WTC11 (cell line): Measurements from ENCODE around the gene TRIM59. TPM values are rescaled to one million over a fixed set of nuclear protein-coding genes. Genes with fewer than 3 reads are reported as not detected.

Source experiments
- ATAC-seq: fragments of 200-7000 bp; cut with Tn5 transposase; 2 replicates; pipeline ENCODE4 v1.10.0; 2021; ENCODE audit warnings: mild to moderate bottlenecking, moderate library complexity
- CTCF ChIA-PET: fragments of 300-600 bp; sonication (Branson Sonifier 250); formaldehyde crosslinking; loops from one replicate; lab custom pipeline; 2021; ENCODE audit warnings: antibody characterized with exemption; lab: Charles Lee
- POLR2A ChIA-PET: fragments of 350-600 bp; sonication (Branson Sonifier 250); formaldehyde crosslinking; loops from one replicate; lab custom pipeline; 2021; ENCODE audit warnings: antibody characterized with exemption; lab: Charles Lee
- DNase-seq: peaks from one replicate; pipeline ENCODE4 v3.0.0; 2021; ENCODE audit warnings: low spot score
- H3K27ac Mint-ChIP-seq: 2 replicates; pipeline ENCODE4 v1.8.0; 2021; ENCODE audit warnings: mixed read lengths
- H3K27me3 Mint-ChIP-seq: 2 replicates; pipeline ENCODE4 v1.8.0; 2021; ENCODE audit warnings: low read depth, mild to moderate bottlenecking, moderate library complexity, mixed read lengths
- H3K36me3 Mint-ChIP-seq: 2 replicates; pipeline ENCODE4 v1.8.0; 2021; ENCODE audit warnings: mixed read lengths
- H3K4me1 Mint-ChIP-seq: 2 replicates; pipeline ENCODE4 v1.8.0; 2022; ENCODE audit warnings: mixed read lengths
- H3K4me3 Mint-ChIP-seq: 2 replicates; pipeline ENCODE4 v1.8.0; 2021; ENCODE audit warnings: mild to moderate bottlenecking, moderate library complexity, mixed read lengths
- H3K9me3 Mint-ChIP-seq: 2 replicates; pipeline ENCODE4 v1.8.0; 2021; ENCODE audit warnings: mixed read lengths
- CREB1 ChIP-seq: sonication (generic); formaldehyde crosslinking; IDR thresholded peaks from 2 replicates; pipeline ENCODE4 v1.8.0; 2023; ENCODE audit warnings: mild to moderate bottlenecking, missing genetic modification reagents
- CREM ChIP-seq: sonication (generic); formaldehyde crosslinking; IDR thresholded peaks from 2 replicates; pipeline ENCODE4 v1.8.1; 2022; ENCODE audit warnings: mild to moderate bottlenecking, missing genetic modification reagents, moderate library complexity
- GRHL2 ChIP-seq: fragments of 250-450 bp; sonication (Bioruptor Pico); IDR thresholded peaks from 2 replicates; pipeline ENCODE4 v1.8.0; 2022; ENCODE audit warnings: mild to moderate bottlenecking, moderate library complexity; ENCODE audit not compliant: insufficient replicate concordance, severe bottlenecking
- NFATC4 ChIP-seq: fragments of 250-450 bp; sonication (Bioruptor Pico); IDR thresholded peaks from 2 replicates; pipeline ENCODE4 v1.9.0; 2021; ENCODE audit warnings: mild to moderate bottlenecking
- NFE2L1 ChIP-seq: sonication (generic); formaldehyde crosslinking; IDR thresholded peaks from 2 replicates; pipeline ENCODE4 v1.8.1; 2023; ENCODE audit warnings: missing genetic modification reagents
- NR2C2 ChIP-seq: sonication (generic); formaldehyde crosslinking; IDR thresholded peaks from 2 replicates; pipeline ENCODE4 v1.8.0; 2022; ENCODE audit warnings: mild to moderate bottlenecking, missing genetic modification reagents
- NR3C1 ChIP-seq: sonication (generic); formaldehyde crosslinking; conservative IDR thresholded peaks from 2 replicates; pipeline ENCODE4 v1.8.1; 2023; ENCODE audit warnings: low read depth, mild to moderate bottlenecking, missing genetic modification reagents
- RELA ChIP-seq: sonication (generic); formaldehyde crosslinking; IDR thresholded peaks from 2 replicates; pipeline ENCODE4 v1.8.1; 2022; ENCODE audit warnings: missing genetic modification reagents, mild to moderate bottlenecking, borderline replicate concordance
- ZNF219 ChIP-seq: sonication (generic); formaldehyde crosslinking; IDR thresholded peaks from 2 replicates; pipeline ENCODE4 v1.8.0; 2023; ENCODE audit warnings: missing genetic modification reagents, mild to moderate bottlenecking, borderline replicate concordance
- ZNF671 ChIP-seq: fragments of 250-450 bp; sonication (Bioruptor Pico); IDR thresholded peaks from 2 replicates; pipeline ENCODE4 v1.8.0; 2021; ENCODE audit warnings: mild to moderate bottlenecking
- total RNA-seq: library from RNA; stranded (reverse); gene quantifications from 3 replicates; pipeline ENCODE4 v1.2.3, GENCODE V29; 2021
- TF ChIP-seq, protein P1 (sequence below): fragments of 250-450 bp; sonication (Bioruptor Pico); IDR thresholded peaks from 2 replicates; pipeline ENCODE4 v2.1.2; 2022; ENCODE audit warnings: mild to moderate bottlenecking, moderate library complexity
- TF ChIP-seq, protein P2 (sequence below): fragments of 250-450 bp; sonication (Bioruptor Pico); IDR thresholded peaks from 2 replicates; pipeline ENCODE4 v1.9.0; 2021; ENCODE audit warnings: mild to moderate bottlenecking
- TF ChIP-seq, protein P3 (sequence below): sonication (generic); formaldehyde crosslinking; IDR thresholded peaks from 2 replicates; pipeline ENCODE4 v1.8.0; 2023; ENCODE audit warnings: mild to moderate bottlenecking, missing genetic modification reagents
- TF ChIP-seq, protein P4 (sequence below): sonication (generic); formaldehyde crosslinking; IDR thresholded peaks from 2 replicates; pipeline ENCODE4 v1.8.0; 2022; ENCODE audit warnings: mild to moderate bottlenecking, missing genetic modification reagents
- TF ChIP-seq, protein P5 (sequence below): fragments of 250-450 bp; sonication (Bioruptor Pico); conservative IDR thresholded peaks from 2 replicates; pipeline ENCODE4 v1.9.0; 2021; ENCODE audit warnings: mild to moderate bottlenecking
- TF ChIP-seq, protein P6 (sequence below): sonication (generic); formaldehyde crosslinking; IDR thresholded peaks from 2 replicates; pipeline ENCODE4 v1.8.1; 2023; ENCODE audit warnings: mild to moderate bottlenecking, missing genetic modification reagents

Gene TRIM59
- total RNA-seq, 1 experiment from 2014 or later, result 32.4 TPM

DNA sequence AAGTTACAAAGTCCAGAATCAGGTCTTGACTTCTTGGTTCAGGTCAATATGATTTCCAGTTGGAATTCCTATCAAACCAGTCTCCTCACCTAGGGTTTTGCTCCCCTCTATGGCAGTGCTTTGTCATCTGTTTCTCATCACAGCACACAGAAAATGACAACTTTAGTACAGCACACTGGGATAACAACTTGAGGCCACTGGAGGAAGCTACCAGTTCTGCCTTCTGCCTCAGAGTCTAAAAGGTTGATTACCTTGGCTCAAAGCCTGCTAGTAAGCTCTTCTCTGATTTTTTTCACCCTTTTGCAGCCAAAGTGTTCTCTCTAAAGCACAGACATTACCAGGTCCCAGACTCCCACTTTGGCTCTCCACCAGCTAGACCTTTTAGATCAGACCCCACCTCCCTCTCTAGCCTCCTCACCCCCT is 24.8 kb upstream of the TRIM59 start (continued):
- TF ChIP-seq, protein P1, sequence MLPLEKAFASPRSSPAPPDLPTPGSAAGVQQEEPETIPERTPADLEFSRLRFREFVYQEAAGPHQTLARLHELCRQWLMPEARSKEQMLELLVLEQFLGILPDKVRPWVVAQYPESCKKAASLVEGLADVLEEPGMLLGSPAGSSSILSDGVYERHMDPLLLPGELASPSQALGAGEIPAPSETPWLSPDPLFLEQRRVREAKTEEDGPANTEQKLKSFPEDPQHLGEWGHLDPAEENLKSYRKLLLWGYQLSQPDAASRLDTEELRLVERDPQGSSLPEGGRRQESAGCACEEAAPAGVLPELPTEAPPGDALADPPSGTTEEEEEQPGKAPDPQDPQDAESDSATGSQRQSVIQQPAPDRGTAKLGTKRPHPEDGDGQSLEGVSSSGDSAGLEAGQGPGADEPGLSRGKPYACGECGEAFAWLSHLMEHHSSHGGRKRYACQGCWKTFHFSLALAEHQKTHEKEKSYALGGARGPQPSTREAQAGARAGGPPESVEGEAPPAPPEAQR (CRISPR knock-in tag), result no peak
- TF ChIP-seq, protein P2, sequence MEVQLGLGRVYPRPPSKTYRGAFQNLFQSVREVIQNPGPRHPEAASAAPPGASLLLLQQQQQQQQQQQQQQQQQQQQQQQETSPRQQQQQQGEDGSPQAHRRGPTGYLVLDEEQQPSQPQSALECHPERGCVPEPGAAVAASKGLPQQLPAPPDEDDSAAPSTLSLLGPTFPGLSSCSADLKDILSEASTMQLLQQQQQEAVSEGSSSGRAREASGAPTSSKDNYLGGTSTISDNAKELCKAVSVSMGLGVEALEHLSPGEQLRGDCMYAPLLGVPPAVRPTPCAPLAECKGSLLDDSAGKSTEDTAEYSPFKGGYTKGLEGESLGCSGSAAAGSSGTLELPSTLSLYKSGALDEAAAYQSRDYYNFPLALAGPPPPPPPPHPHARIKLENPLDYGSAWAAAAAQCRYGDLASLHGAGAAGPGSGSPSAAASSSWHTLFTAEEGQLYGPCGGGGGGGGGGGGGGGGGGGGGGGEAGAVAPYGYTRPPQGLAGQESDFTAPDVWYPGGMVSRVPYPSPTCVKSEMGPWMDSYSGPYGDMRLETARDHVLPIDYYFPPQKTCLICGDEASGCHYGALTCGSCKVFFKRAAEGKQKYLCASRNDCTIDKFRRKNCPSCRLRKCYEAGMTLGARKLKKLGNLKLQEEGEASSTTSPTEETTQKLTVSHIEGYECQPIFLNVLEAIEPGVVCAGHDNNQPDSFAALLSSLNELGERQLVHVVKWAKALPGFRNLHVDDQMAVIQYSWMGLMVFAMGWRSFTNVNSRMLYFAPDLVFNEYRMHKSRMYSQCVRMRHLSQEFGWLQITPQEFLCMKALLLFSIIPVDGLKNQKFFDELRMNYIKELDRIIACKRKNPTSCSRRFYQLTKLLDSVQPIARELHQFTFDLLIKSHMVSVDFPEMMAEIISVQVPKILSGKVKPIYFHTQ (CRISPR knock-in tag), result no peak
- TF ChIP-seq CREB1 (CRISPR knock-in tag), result no peak
- no peak for TF ChIP-seq NFE2L1 (CRISPR knock-in tag)

DNA sequence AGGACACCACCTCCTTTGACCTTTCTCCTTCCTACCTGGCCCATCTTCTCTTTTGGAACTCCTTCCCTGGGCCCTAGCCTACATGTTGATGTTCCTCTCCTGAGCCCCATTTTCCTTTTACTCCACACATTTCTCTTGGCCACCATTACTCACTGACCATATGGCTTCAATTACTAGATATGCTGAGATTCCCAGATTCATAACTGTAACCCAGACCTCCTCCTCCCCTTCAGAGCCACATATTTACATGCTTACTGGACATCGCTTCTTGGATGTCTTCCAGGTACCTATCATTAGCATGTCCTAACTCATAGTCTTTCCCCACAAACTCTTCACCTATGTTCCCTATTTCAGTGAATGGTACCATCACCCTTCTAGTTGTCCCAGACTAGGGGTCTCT is 24.4 kb upstream of the TRIM59 start:
- DNase-seq, result no peak
- ATAC-seq, result no peak
- H3K4me1 Mint-ChIP-seq, result no peaks in the 10 kb centered on the region
- H3K9me3 Mint-ChIP-seq, result peaks cover 19% of the 10 kb centered on the region
- peaks cover 18% of the 10 kb centered on the region for H3K36me3 Mint-ChIP-seq
- ChIA-PET POLR2A (no interaction called here), CTCF (no interaction called here)
- no peak overlapping the region for H3K27ac Mint-ChIP-seq
- TF ChIP-seq CREM (CRISPR knock-in tag), result no peak
- TF ChIP-seq NFATC4 (CRISPR knock-in tag), result no peak
- no peak for TF ChIP-seq RELA (CRISPR knock-in tag)
- no peak for TF ChIP-seq NR3C1 (CRISPR knock-in tag)
- no peak for TF ChIP-seq GRHL2 (CRISPR knock-in tag)
- TF ChIP-seq ZNF671, result no peak
- no peak for TF ChIP-seq NR2C2
- TF ChIP-seq, protein P3, sequence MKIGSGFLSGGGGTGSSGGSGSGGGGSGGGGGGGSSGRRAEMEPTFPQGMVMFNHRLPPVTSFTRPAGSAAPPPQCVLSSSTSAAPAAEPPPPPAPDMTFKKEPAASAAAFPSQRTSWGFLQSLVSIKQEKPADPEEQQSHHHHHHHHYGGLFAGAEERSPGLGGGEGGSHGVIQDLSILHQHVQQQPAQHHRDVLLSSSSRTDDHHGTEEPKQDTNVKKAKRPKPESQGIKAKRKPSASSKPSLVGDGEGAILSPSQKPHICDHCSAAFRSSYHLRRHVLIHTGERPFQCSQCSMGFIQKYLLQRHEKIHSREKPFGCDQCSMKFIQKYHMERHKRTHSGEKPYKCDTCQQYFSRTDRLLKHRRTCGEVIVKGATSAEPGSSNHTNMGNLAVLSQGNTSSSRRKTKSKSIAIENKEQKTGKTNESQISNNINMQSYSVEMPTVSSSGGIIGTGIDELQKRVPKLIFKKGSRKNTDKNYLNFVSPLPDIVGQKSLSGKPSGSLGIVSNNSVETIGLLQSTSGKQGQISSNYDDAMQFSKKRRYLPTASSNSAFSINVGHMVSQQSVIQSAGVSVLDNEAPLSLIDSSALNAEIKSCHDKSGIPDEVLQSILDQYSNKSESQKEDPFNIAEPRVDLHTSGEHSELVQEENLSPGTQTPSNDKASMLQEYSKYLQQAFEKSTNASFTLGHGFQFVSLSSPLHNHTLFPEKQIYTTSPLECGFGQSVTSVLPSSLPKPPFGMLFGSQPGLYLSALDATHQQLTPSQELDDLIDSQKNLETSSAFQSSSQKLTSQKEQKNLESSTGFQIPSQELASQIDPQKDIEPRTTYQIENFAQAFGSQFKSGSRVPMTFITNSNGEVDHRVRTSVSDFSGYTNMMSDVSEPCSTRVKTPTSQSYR (CRISPR knock-in tag), result no peak
- TF ChIP-seq ZNF219, result no peak
- TF ChIP-seq, protein P4, sequence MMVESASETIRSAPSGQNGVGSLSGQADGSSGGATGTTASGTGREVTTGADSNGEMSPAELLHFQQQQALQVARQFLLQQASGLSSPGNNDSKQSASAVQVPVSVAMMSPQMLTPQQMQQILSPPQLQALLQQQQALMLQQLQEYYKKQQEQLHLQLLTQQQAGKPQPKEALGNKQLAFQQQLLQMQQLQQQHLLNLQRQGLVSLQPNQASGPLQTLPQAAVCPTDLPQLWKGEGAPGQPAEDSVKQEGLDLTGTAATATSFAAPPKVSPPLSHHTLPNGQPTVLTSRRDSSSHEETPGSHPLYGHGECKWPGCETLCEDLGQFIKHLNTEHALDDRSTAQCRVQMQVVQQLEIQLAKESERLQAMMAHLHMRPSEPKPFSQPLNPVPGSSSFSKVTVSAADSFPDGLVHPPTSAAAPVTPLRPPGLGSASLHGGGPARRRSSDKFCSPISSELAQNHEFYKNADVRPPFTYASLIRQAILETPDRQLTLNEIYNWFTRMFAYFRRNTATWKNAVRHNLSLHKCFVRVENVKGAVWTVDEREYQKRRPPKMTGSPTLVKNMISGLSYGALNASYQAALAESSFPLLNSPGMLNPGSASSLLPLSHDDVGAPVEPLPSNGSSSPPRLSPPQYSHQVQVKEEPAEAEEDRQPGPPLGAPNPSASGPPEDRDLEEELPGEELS (CRISPR knock-in tag), result no peak
- TF ChIP-seq, protein P5, sequence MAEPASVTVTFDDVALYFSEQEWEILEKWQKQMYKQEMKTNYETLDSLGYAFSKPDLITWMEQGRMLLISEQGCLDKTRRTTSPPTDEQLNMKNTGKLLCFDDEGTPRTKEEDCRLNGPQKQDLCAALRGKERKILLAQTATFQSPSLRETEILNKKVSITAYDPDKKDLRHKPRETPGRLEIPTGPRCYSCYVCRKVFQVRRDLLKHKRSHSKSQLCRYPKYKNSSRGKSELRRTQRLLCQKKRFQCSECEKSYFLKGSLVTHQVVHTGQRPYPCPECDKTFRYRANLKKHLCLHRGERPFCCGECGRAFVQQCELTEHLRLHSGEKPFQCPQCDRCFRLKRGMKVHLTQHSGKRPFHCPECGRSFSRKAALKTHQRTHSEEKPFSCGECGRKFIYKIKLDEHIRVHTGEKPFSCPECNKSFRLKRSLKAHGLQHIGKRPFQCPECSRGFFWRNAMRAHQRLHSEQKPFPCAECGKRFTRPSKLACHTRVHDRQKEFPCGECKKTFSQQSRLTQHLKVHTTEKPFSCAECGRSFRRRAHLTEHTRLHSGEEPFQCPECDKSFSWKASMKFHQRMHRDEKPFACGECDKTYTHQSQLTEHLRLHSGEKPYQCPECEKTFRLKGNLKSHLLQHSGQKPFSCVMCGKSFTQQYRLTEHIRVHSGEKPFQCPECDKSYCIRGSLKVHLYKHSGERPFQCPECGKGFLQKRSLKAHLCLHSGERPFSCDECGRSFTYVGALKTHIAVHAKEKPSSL (CRISPR knock-in tag), result no peak
- TF ChIP-seq, protein P6, sequence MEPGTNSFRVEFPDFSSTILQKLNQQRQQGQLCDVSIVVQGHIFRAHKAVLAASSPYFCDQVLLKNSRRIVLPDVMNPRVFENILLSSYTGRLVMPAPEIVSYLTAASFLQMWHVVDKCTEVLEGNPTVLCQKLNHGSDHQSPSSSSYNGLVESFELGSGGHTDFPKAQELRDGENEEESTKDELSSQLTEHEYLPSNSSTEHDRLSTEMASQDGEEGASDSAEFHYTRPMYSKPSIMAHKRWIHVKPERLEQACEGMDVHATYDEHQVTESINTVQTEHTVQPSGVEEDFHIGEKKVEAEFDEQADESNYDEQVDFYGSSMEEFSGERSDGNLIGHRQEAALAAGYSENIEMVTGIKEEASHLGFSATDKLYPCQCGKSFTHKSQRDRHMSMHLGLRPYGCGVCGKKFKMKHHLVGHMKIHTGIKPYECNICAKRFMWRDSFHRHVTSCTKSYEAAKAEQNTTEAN, result no peak
- TF ChIP-seq CREB1 (CRISPR knock-in tag), result no peak
- H3K27me3 Mint-ChIP-seq, result peaks cover 3% of the 10 kb centered on the region
- no peak overlapping the region for H3K4me3 Mint-ChIP-seq
